GM10847 (cell line): ENCODE results near the gene MTFMT.

Experiments
- POLR2A ChIP-seq: IDR thresholded peaks from 2 replicates; pipeline ENCODE4 v1.6.1; 2011; ENCODE audit not compliant: insufficient read length; ENCODE audit errors: extremely low read depth

The MTFMT gene

DNA sequence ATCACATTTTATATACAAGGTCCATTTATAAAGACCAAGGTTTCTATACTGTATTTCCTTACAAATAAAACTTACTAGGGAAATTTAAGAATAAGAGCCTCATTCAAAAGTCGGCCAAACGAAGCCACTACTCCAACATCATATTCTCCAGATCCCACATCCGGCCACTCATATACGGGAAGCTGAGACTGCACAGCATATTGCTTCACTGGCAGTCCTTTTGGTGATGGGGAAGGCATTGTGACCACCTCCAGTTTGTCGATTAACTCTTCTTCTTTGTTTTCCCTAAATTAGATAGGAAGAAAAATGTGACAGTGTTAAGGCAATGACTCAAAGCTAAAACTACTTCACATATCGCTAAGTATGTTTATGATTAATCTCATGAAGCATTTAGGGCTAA, 2.7 kb downstream of the MTFMT start:
- no peak for TF ChIP-seq POLR2A

DNA sequence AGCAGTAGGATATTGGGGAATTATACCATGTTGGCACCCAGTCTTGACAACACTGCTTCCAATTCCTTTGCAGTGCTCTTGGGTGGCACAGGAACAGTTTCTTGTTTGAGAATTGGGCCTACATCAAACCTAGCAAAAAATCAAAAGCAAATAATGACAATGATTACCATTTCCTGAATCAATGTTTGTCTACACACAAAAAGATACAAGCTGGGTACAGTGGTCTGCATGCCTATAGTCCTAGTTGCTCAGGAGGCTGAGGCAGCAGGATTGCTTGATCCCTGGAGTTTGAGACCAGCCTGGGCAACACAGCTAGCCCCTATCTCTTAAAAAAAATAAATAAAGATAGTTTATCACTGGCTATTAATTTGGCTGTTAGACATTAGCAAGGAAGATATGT, 8.0 kb downstream of the MTFMT start:
- TF ChIP-seq POLR2A = no peak

DNA sequence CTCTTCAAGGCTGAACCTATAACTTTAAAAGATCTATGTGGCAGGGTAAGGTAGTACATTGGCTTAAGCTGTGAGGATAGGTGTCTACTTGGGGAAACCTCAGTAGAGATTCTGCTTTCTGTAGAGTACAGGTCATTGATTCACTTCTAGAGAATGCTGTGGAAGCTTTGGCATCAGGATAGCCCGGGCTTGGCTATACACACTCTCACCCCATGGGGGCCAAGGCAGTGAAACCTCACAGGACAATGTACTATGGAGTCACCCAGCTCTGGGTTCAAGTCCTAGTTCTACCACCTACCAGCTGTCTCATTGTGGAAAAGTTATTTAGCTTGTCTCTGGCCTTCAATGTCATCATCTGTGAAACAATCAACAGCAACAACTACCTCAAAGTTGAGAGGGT, 9.0 kb downstream of the MTFMT start:
- no peak for TF ChIP-seq POLR2A

DNA sequence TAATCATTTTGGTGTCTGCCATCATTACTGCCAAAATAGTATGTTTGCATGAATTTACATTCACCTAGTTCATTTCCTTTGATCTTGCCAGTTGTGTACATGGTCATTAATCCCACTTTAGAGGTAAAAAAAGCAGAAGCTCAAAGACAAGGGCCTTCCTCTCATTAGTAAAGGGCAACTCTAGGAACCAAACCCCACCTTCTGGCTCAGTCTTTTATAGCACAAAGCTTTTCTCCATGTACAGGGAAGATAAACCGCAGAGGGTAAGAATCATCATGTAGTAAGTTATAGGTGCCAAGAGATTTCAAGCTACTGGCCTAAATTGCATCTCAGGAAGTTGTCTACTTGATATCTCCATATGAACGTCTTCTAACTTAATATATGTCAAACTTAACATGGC, 20.5 kb downstream of the MTFMT start:
- no peak for TF ChIP-seq POLR2A

DNA sequence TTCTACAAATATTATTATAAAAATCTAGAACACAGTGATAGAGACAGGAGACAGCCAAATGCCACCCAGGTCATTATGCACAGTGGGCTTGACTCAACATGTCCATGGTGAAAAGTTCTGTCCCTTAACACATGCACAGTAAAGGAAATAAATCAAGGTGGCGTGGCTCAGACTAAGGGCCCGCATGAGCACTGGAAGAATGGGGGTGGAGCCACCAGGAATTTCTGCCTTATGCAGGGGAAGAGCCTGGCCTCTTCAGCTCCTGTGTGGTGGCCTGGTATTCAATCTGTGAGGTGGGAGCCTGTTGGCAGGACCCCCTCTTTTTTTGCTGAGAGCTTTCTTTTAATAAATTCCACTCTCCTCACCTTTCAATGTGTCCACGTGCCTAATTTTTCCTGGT, 22.6 kb downstream of the MTFMT start:
- no peak for TF ChIP-seq POLR2A

DNA sequence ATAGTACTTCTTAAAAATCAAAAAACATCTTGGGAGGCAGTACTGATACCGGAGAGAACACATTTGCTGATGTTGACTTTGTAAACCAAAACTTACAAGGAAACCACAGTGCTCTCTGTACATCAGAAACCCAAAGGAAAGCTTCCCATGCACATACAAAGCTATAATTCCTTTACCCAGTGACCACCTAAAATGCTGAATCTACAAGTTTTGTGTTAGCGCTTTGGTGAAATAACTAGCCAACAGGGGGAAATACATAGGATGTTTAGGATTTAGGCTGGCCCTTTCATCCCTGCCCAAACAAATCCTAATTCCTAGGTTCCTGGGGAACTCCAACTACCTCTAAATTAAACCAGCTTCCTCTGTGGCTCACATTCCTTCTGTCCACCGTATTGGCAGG, 24.4 kb downstream of the MTFMT start:
- TF ChIP-seq POLR2A = no peak

DNA sequence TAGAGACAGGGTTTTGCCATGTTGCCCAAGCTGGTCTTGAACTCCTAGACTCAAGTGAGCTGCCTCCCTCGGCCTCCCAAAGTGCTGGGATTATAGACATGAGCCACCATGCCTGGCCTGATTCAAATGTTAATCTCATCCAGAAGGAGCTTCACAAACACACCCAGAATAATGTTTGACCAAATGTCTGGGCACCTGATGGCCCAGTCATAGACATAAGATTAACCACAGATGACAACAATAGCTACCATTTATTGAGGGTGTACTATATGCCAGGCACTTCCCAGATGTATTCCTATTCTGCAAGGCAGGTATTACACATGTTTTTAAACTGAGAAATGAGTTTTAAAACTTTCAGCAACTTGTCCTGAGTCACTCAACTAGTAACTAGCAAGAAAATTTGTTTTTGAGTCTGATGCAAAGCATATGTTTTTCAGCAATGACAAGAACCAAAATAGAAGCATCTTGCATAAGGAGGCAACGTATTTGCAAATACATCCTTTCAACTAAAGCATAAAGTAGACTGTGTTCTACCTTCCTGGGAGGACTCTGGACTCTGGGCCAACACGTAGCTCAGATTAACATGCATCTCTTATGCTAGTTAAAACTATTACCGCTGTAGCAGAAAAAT, 31.6 kb downstream of the MTFMT start:
- TF ChIP-seq POLR2A = no peak

DNA sequence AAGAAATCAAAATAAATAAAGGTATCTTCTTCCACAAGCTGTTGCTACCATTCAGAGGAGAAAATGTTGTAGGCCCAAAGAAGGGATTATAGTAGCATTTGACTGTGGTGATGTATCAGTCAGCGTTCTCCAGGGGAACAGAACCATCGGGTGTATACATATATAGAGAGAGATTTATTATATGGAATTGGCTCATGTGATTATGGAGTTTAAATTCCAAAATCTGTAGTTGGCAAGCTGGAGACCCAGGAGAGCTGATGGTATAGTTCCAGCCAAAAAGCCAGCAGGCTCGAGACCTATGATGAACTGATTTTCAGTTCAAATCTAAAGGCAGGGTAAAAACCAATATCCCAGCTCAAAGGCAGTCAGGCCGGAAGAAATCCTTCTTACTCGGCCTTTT, 32.4 kb downstream of the MTFMT start:
- TF ChIP-seq POLR2A = no peak

DNA sequence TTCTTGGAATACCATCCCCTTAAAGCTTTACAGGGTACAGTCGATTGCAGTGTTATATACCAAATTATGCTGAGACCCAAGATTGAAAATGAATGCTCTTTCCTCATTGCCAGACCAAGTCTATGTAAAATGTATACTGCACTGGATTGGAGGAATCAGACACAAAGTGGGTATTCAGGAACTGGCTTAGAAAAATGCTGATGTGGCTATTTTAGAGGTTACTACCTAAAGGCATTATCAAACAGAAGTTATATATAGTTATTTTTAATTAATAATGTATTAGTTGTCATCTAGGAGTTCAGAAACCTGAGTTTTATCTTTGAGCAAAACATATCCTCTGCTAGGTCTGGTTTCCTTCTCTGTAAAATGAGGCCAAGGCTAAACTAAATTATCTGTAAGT, 36.1 kb downstream of the MTFMT start:
- no peak for TF ChIP-seq POLR2A

DNA sequence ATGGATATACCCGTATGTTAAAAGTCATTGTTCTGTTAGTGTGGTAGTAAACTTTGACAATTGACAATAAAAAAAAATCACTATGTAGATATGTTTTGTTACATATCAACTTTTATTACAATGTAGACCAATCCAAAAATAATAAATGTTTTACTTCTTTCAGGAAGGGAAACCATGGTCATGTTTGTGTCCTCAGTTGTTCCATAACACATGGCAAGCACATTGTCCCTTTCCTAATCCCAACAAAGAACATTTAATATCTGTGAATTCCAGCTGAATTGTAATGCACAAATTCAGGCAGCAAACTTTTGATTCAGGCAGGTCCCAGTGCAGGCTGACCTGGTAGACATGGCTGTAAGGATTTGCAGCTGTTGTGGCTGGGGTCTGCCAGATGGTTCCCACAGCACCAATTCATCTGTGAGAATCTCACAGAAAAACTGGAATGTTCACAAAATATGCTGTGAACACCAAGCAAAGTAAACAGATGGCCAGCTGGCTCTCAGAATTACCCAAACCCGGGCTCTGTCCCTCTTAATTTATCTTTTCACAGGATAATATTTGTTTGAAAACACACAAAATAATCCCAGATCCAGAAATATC, 37.8 kb downstream of the MTFMT start:
- TF ChIP-seq POLR2A = no peak

DNA sequence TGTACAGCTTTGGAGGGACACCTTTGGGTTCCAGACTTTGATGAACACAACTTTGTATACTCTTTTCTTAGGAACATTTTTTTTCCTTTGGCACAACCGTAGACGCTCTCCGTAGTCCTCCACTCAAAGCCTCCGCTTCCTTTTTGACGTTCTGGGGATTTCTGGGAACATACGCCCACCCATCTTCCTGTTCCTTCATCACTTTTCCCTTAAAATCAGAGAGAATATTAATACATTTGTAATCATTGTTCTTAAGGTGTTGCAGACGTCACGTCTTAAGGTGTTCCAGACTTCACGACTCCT, 39.3 kb downstream of the MTFMT start:
- TF ChIP-seq POLR2A = no peak

DNA sequence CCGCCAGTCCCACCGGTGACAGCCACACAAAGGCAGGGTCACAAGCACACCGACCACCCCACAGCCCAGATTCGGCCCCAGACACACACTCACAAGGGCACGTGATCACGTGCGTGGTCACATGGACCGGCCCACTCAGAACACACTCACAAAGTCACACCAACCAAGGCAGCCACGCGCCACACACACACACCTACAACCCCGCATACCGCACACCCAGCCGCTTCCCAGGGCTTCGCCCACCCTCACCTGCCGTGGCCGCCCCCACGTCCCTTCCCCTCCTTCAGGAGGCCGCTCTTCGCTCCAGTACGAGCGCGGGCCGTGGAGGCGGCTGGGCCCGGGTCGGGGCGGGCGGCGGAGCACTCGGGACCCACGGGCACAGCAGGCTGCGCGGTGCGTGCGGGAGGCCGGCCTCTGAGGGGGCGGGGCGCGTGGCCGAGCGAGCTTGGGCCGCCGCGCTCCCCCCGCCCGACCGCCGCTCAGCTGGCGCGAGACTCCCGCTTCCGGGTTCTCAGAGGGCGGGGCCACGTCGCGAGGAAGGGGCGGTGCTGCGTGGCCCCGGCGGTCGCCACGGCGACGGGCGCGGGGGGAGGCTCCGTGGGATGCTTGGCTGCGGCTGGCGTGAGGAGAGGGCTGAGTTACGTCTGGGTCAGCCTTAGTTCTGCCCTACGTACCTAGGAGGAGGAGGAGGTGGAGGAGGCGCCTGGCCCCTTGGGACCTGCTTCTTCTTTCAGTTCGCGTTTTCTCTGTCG, 39.8 kb downstream of the MTFMT start, which contains the start of gene SPG21:
TSS of gene SPG21 (minus strand) at position 499 of the 752 bp plus-strand sequence. CDS start 6,345 bp downstream, outside the sequence.
- peak; percentile 59 for TF ChIP-seq POLR2A

DNA sequence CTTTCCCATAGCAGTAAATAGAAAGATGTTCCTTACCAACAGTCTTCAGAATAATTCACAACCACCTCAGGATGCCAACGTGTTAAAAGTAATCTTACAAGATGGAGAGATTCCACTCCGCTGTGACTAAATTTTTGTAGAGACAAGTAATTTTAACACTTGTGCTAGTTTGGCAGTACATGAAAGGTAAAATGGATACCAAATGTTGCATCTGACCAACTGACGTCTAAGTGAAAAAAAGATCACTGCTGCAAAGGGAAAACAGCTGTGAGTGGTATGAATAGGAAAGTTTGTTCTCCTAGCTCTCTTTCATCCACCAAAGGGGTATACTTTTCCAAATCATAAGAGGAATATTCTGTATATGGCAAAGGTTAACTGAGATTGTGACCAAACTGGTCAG, 42.3 kb downstream of the MTFMT start:
- TF ChIP-seq POLR2A = no peak

DNA sequence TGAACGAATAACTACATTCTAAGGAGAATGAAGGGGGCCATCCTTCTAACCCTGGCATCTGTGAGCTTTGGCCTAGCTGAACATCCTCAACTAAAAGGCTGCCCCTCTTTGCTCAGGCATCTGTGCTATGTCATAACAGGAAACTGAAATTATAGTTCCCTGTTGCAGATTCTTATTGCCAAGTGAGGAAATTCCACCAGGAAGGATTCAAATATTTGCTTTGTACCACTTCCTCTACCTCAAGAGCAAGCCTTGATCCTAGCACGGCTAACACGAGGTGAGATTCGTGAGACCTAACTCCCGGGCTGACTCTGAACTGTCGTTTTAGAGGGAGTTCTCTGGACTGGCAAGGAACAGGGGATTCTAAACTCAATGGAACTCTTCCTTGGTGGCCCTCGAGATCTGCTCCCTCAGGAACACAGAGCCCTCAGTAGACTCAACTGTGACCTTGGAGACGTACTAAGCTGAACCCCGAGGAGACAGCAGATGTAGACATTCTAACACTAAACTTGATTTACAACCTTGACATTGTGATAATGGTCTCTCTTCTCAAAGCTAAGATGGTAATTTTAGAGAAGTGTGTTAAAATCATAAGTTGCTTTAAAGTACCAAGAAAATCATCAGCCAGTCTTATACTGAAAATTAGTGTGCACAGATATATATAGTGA, 43.9 kb downstream of the MTFMT start:
- no peak for TF ChIP-seq POLR2A

DNA sequence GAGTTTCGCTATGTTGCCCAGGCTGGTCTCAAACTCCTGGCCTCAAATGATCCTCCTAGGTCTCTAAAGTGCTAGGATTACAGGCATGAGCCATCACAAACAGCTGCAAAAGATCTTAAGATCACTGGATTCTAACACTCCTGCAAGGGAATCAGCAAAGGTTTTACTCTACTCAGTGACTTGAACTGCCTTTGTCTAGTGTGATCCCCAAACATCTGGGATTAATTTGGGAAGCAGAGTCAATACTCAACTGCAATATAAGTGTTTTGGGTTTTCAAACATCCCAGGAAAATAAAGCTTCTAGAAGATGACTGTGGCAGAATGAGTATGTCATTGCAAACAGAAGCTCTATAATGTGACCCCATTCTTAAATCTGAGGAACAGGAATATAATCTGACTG, 47.0 kb downstream of the MTFMT start:
- no peak for TF ChIP-seq POLR2A

DNA sequence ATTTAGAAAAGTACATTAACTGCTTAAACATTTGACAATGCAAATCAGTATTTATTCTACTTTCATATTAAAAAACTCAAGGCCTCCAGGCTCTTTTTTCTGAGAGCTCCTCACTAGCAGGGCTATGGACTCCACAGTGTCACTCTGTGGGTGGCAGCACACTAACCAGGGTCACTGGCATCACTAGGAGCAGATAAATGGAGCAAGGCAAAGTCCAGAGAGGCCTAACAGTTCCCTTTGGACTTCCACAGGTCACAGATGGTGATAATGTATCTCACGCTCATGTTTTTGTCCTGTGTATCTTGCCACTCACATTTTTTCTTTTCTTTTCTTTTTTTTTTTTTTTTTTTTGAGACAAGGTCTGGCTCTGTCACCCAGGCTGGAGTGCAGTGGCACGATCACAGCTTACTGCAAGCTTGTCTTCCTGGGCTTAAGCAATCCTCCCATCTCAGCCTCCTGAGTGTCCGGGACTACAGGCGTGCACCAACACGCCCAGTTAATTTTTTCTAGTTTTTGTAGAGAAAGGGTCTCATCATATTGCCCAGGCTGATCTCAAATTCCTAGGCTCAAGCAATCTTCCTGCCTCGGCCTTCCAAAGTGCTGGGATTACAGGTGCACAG, 47.5 kb downstream of the MTFMT start:
- no peak for TF ChIP-seq POLR2A

DNA sequence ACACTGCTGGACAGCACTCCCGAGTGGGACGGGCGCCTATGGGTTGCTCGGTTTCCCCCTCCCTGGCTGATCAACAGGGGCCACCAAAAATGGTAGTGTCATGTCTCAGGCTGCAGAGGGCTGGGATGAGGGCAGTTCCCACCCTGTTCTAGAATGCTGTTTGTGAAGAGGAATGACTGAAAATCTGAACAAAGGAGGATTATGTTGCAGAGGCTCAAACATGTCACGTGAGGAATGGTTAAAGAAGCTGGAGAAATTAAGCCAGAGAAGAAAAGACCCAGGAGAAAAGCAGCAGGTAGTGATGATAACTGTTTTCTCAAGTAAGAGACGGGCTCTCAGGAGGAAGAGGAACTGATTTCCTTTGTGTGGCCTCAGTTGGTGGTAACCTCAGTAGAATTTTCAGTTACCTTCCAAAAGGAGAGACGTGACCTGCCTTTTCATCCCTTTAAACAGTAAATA, 50.2 kb downstream of the MTFMT start:
- TF ChIP-seq POLR2A = no peak
